ENCODE measurements around the gene LEPR.
"Not testable (repeated sequence)": the region's sequence is repeated elsewhere in the genome, so short reads cannot be mapped to it uniquely, and the experiment has no call there.

LEPR gene

GRCh38 chr1:65420590-65421350 lies at the start of gene LEPR, which contains the start of gene LEPROT:
LEPR (plus strand) TSS chr1:65420668; CDS start chr1:65565566, 144,898 bp downstream.
LEPROT (plus strand) TSS chr1:65420668; CDS start chr1:65420725, 57 bp downstream.
- H3K36me3 ChIP-seq (ENCODE audit: control insufficient read depth in 5 of 5, insufficient read depth in 5 of 5, low read length in 5 of 5): peaks cover 1 to 7% (median 5%) of the 10 kb centered on the region in 5 donors
- peaks cover 0 to under 1% (median 0%) of the 10 kb centered on the region in 5 donors for H3K27me3 ChIP-seq (ENCODE audit: control insufficient read depth in 5 of 5, insufficient read depth in 4 of 5, low read length in 5 of 5)
- no peaks in the 10 kb centered on the region for H3K9me3 ChIP-seq (ENCODE audit: control insufficient read depth in 5 of 5, low read length in 5 of 5)
- H3K27ac ChIP-seq (ENCODE audit: low read depth, low read length): peak within 1 kb of the TSS; percentile 95
- peak within 1 kb of the TSS; percentile 89 to 96 (median 92) for H3K4me3 ChIP-seq (ENCODE audit: low read depth in 1 of 5, low read length in 5 of 5)
- H3K9ac ChIP-seq (ENCODE audit: low read length in 5 of 5): peak within 1 kb of the TSS; percentile 85 to 98 (median 95)
- peaks cover 4 to 39% (median 33%) of the 10 kb centered on the region in 5 donors for H3K4me1 ChIP-seq (ENCODE audit: control insufficient read depth in 5 of 5, insufficient read depth in 5 of 5, low read length in 5 of 5)

GRCh38 chr1:65371544-65371943 lies 48.9 kb upstream of the LEPR start:
- Histone ChIP-seq H3K36me3 (ENCODE audit: control insufficient read depth in 5 of 5, insufficient read depth in 5 of 5, low read length in 5 of 5) (no peaks in the 10 kb centered on the region), H3K4me1 (ENCODE audit: control insufficient read depth in 5 of 5, insufficient read depth in 5 of 5, low read length in 5 of 5) (peaks cover 0 to 8% (median 0%) of the 10 kb centered on the region in 5 donors), H3K9ac (ENCODE audit: low read length in 5 of 5) (no peak overlapping the region), H3K4me3 (ENCODE audit: low read depth in 1 of 5, low read length in 5 of 5) (no peak overlapping the region), H3K27me3 (ENCODE audit: control insufficient read depth in 5 of 5, insufficient read depth in 4 of 5, low read length in 5 of 5) (no peaks in the 10 kb centered on the region), H3K27ac (ENCODE audit: low read depth, low read length) (no peak overlapping the region), H3K9me3 (ENCODE audit: control insufficient read depth in 5 of 5, low read length in 5 of 5) (no peaks in the 10 kb centered on the region)

GRCh38 chr1:65372557-65372956 lies 47.9 kb upstream of the LEPR start:
- Histone ChIP-seq H3K27me3 (ENCODE audit: control insufficient read depth in 5 of 5, insufficient read depth in 4 of 5, low read length in 5 of 5) (no peaks in the 10 kb centered on the region), H3K9ac (ENCODE audit: low read length in 5 of 5) (no peak overlapping the region), H3K27ac (ENCODE audit: low read depth, low read length) (no peak overlapping the region), H3K9me3 (ENCODE audit: control insufficient read depth in 5 of 5, low read length in 5 of 5) (no peaks in the 10 kb centered on the region), H3K4me1 (ENCODE audit: control insufficient read depth in 5 of 5, insufficient read depth in 5 of 5, low read length in 5 of 5) (peaks cover 0 to 8% (median 0%) of the 10 kb centered on the region in 5 donors), H3K4me3 (ENCODE audit: low read depth in 1 of 5, low read length in 5 of 5) (no peak overlapping the region), H3K36me3 (ENCODE audit: control insufficient read depth in 5 of 5, insufficient read depth in 5 of 5, low read length in 5 of 5) (no peaks in the 10 kb centered on the region)

GRCh38 chr1:65377496-65378246 lies 42.8 kb upstream of the LEPR start:
- Histone ChIP-seq H3K27ac (ENCODE audit: low read depth, low read length) (no peak overlapping the region), H3K4me1 (ENCODE audit: control insufficient read depth in 5 of 5, insufficient read depth in 5 of 5, low read length in 5 of 5) (peaks cover 0 to 2% (median 0%) of the 10 kb centered on the region in 5 donors), H3K4me3 (ENCODE audit: low read depth in 1 of 5, low read length in 5 of 5) (no peak overlapping the region), H3K9me3 (ENCODE audit: control insufficient read depth in 5 of 5, low read length in 5 of 5) (no peaks in the 10 kb centered on the region), H3K36me3 (ENCODE audit: control insufficient read depth in 5 of 5, insufficient read depth in 5 of 5, low read length in 5 of 5) (no peaks in the 10 kb centered on the region), H3K27me3 (ENCODE audit: control insufficient read depth in 5 of 5, insufficient read depth in 4 of 5, low read length in 5 of 5) (no peaks in the 10 kb centered on the region), H3K9ac (ENCODE audit: low read length in 5 of 5) (no peak overlapping the region)

- Histone ChIP-seq H3K36me3 (ENCODE audit: control insufficient read depth in 5 of 5, insufficient read depth in 5 of 5, low read length in 5 of 5) (no peaks in the 10 kb centered on the region), H3K4me3 (ENCODE audit: low read depth in 1 of 5, low read length in 5 of 5) (no peak overlapping the region), H3K27ac (ENCODE audit: low read depth, low read length) (no peak overlapping the region), H3K4me1 (ENCODE audit: control insufficient read depth in 5 of 5, insufficient read depth in 5 of 5, low read length in 5 of 5) (no peaks in the 10 kb centered on the region), H3K9me3 (ENCODE audit: control insufficient read depth in 5 of 5, low read length in 5 of 5) (no peaks in the 10 kb centered on the region), H3K27me3 (ENCODE audit: control insufficient read depth in 5 of 5, insufficient read depth in 4 of 5, low read length in 5 of 5) (no peaks in the 10 kb centered on the region), H3K9ac (ENCODE audit: low read length in 5 of 5) (no peak overlapping the region)
Observed at GRCh38 chr1:65378247-65378946, 42.1 kb upstream of the LEPR start.

GRCh38 chr1:65384426-65384825 lies 36.0 kb upstream of the LEPR start:
- not testable (repeated sequence) for H3K9me3 ChIP-seq (ENCODE audit: control insufficient read depth in 5 of 5, low read length in 5 of 5); H3K9ac ChIP-seq (ENCODE audit: low read length in 5 of 5); H3K4me1 ChIP-seq (ENCODE audit: control insufficient read depth in 5 of 5, insufficient read depth in 5 of 5, low read length in 5 of 5); H3K27me3 ChIP-seq (ENCODE audit: control insufficient read depth in 5 of 5, insufficient read depth in 4 of 5, low read length in 5 of 5); H3K36me3 ChIP-seq (ENCODE audit: control insufficient read depth in 5 of 5, insufficient read depth in 5 of 5, low read length in 5 of 5); H3K4me3 ChIP-seq (ENCODE audit: low read depth in 1 of 5, low read length in 5 of 5); H3K27ac ChIP-seq (ENCODE audit: low read depth, low read length)

- Histone ChIP-seq H3K4me3 (ENCODE audit: low read depth in 1 of 5, low read length in 5 of 5) (no peak overlapping the region), H3K9me3 (ENCODE audit: control insufficient read depth in 5 of 5, low read length in 5 of 5) (no peaks in the 10 kb centered on the region), H3K27me3 (ENCODE audit: control insufficient read depth in 5 of 5, insufficient read depth in 4 of 5, low read length in 5 of 5) (no peaks in the 10 kb centered on the region), H3K36me3 (ENCODE audit: control insufficient read depth in 5 of 5, insufficient read depth in 5 of 5, low read length in 5 of 5) (no peaks in the 10 kb centered on the region), H3K9ac (ENCODE audit: low read length in 5 of 5) (no peak overlapping the region), H3K4me1 (ENCODE audit: control insufficient read depth in 5 of 5, insufficient read depth in 5 of 5, low read length in 5 of 5) (no peaks in the 10 kb centered on the region), H3K27ac (ENCODE audit: low read depth, low read length) (no peak overlapping the region)
Observed at GRCh38 chr1:65386439-65386838, 34.0 kb upstream of the LEPR start.

GRCh38 chr1:65387821-65388220 lies 32.6 kb upstream of the LEPR start:
- no peak overlapping the region for H3K9ac ChIP-seq (ENCODE audit: low read length in 5 of 5)
- H3K27me3 ChIP-seq (ENCODE audit: control insufficient read depth in 5 of 5, insufficient read depth in 4 of 5, low read length in 5 of 5): no peaks in the 10 kb centered on the region
- H3K27ac ChIP-seq (ENCODE audit: low read depth, low read length): no peak overlapping the region
- no peaks in the 10 kb centered on the region for H3K9me3 ChIP-seq (ENCODE audit: control insufficient read depth in 5 of 5, low read length in 5 of 5)
- no peaks in the 10 kb centered on the region for H3K4me1 ChIP-seq (ENCODE audit: control insufficient read depth in 5 of 5, insufficient read depth in 5 of 5, low read length in 5 of 5)
- no peaks in the 10 kb centered on the region for H3K36me3 ChIP-seq (ENCODE audit: control insufficient read depth in 5 of 5, insufficient read depth in 5 of 5, low read length in 5 of 5)
- no peak overlapping the region for H3K4me3 ChIP-seq (ENCODE audit: low read depth in 1 of 5, low read length in 5 of 5)

- no peaks in the 10 kb centered on the region for H3K9me3 ChIP-seq (ENCODE audit: control insufficient read depth in 5 of 5, low read length in 5 of 5)
- H3K4me1 ChIP-seq (ENCODE audit: control insufficient read depth in 5 of 5, insufficient read depth in 5 of 5, low read length in 5 of 5): peaks cover 0 to 8% (median 0%) of the 10 kb centered on the region in 5 donors
- H3K9ac ChIP-seq (ENCODE audit: low read length in 5 of 5): no peak overlapping the region
- no peak overlapping the region for H3K4me3 ChIP-seq (ENCODE audit: low read depth in 1 of 5, low read length in 5 of 5)
- no peaks in the 10 kb centered on the region for H3K36me3 ChIP-seq (ENCODE audit: control insufficient read depth in 5 of 5, insufficient read depth in 5 of 5, low read length in 5 of 5)
- no peaks in the 10 kb centered on the region for H3K27me3 ChIP-seq (ENCODE audit: control insufficient read depth in 5 of 5, insufficient read depth in 4 of 5, low read length in 5 of 5)
- H3K27ac ChIP-seq (ENCODE audit: low read depth, low read length): no peak overlapping the region
Observed at GRCh38 chr1:65388908-65389695, 31.4 kb upstream of the LEPR start.

Data from subcutaneous abdominal adipose tissue (tissue), 5 donors.